HG03025 (cell line): ENCODE data around the gene ARHGAP40.
"Not testable (repeated sequence)": the region's sequence is repeated elsewhere in the genome, so short reads cannot be mapped to it uniquely, and the experiment has no call there.

Source experiments
- ATAC-seq: cut with Tn5 transposase; IDR thresholded peaks from one replicate; pipeline ENCODE4 v1.9.1; 2021; ENCODE audit warnings: mild to moderate bottlenecking, moderate library complexity; ENCODE audit not compliant: unreplicated experiment, low FRiP score

ARHGAP40 gene

DNA sequence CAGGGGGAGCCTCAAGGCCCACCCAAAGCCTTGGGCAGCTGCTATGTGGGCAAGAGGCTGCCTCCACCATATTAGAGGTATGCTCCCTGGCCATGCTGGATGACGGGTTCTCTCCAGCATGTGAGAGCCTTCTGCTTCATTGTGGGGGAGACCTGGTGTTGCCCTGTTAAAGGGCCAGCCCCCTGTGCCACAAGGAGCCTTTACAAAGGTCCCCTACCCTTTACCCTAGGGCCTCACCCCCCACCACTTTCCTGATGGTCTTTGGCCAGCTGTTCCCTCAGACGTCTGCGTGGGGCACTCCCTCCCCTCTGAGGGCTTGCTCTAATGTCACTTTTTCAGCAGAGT is 15.5 kb upstream of the ARHGAP40 start:
- ATAC-seq, result no peak

- no peak for ATAC-seq
Measured at GRCh38 chr20:38588303-38588702, 13.3 kb upstream of the ARHGAP40 start.

DNA sequence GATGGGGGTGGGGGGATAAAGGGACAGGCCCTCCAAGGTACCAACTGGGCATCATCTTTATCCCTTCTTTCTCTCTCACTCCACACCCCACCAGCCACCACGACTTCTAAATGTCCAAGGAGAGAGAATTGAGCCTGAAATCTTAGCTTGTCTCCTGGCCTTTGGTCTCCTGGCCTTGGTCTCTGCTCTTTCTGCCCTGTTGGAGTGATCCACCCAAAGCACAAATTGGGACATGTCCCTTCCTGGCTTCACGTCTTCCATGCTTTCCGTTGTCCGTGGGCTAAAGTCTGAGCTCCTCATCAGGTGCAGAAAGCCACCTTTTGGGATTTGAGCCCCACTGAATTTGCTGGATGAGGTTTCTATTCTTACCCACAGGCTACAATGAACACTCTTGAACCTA is 12.3 kb upstream of the ARHGAP40 start:
- no peak for ATAC-seq

- ATAC-seq, result no peak
Measured at GRCh38 chr20:38589967-38590675, 11.5 kb upstream of the ARHGAP40 start.

- ATAC-seq, result no peak
Measured at GRCh38 chr20:38590676-38591473, 10.7 kb upstream of the ARHGAP40 start.

GRCh38 chr20:38591474-38592410 is 9.9 kb upstream of the ARHGAP40 start:
- ATAC-seq, result no peak

- ATAC-seq, result not testable (repeated sequence)
Measured at GRCh38 chr20:38592411-38592790, 9.2 kb upstream of the ARHGAP40 start.

DNA sequence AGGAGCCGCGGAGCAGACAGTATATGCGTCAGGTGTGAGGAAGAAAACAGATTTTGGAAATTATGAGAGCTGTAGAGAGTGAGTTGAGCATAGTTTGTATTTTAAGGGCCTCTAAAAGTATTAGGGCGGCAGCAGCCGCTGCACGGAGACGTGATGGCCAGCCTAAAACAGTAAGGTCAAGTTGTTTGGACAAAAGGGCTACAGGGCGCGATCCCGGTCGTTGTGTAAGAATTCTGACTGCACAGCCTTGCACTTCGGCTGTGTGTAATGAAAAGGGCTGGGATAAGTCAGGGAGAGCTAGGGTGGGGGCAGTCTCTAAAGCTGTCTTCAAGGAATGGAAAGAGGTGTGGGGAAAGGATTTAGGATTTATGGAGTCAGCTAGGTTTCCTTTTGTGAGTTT is 7.3 kb upstream of the ARHGAP40 start:
- ATAC-seq, result not testable (repeated sequence)

- ATAC-seq, result not testable (repeated sequence)
Measured at GRCh38 chr20:38595886-38596285, 5.7 kb upstream of the ARHGAP40 start.

DNA sequence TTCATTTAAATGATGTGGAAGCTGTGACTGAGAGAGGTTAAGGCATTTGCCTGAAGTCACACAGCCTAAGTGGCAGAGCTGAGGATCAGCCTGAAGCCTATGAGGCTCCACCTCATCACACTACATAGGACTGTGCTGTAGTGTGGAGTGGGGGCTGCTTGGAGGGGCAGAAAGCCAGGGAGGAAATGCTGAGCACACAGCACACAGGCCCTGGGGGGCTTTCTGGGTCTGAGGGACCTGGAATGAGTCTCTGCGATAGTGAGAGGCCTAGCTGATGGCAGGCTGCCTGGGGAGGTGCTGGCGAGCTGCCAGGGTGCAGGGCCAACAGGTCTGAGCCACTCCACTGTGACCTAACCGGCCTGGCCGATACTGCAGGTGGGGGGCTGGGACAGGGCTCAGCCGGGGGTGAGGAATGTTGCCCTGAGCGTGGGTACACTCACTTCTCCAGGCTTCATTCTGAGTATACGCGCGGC is 2.2 kb upstream of the ARHGAP40 start:
- ATAC-seq, result no peak

GRCh38 chr20:38600057-38600456 is 1.6 kb upstream of the ARHGAP40 start:
- ATAC-seq, result no peak

GRCh38 chr20:38602185-38602581 is 574 bp downstream of the ARHGAP40 start:
- no peak for ATAC-seq

DNA sequence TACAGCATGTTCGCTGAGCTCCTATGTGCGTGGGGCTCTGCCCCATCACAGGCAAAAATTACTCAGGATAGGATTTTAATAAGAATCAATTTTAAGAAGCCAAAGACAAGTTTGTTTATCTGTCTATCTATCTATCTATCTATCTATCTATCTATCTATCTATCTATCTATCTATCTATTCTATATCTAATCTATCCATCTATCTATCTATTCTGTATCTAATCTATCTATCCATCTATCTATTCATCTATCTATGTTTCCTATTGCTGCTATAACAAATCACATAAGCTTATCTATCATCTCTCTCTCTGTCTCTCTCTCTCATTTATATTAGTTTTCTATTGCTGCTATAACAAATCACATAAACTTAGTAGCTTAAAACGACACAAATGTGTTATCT is 1.7 kb downstream of the ARHGAP40 start:
- ATAC-seq, result no peak

DNA sequence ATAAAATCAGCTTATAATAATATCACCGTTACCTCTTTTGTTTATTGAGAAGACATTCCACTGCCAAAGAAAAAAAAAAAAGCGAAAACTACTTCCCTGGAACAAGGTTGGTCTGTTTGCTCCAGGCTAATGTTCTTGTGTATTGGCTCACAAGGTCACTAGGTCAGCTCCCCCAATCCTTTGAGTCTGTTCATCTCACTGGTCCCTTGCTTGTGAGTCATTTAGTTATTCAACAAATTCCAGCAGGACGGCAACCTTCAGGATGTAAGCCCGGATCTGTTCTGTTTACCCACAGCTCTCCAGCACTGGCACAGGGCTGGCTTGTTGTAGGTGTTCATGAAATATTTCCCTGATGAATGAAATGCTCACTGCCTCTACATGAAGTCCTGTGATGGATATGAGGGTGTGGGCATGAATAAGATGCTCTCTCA is 3.3 kb downstream of the ARHGAP40 start:
- no peak for ATAC-seq

- no peak for ATAC-seq
Measured at GRCh38 chr20:38607351-38607750, 5.7 kb downstream of the ARHGAP40 start.

DNA sequence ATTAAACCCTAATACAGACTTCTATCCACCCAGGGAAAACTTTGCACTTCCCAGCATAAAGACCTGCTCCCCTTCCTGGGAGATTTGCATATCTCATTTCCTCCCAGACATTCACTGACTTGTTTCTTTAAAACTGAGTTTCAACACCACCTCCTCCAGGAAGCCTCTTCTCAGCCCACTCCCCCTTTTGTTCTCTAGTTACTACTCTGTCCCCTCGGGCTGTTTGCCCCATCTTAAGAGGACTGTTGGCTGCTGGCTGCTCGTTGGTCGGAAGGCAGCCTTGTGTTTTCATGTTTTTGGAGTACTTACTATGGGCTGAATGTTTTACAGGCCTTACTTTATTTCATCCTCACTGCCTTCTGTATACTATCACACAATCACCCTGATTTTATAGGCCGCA is 6.6 kb downstream of the ARHGAP40 start:
- no peak for ATAC-seq

GRCh38 chr20:38609815-38610214 is 8.2 kb downstream of the ARHGAP40 start:
- no peak for ATAC-seq

DNA sequence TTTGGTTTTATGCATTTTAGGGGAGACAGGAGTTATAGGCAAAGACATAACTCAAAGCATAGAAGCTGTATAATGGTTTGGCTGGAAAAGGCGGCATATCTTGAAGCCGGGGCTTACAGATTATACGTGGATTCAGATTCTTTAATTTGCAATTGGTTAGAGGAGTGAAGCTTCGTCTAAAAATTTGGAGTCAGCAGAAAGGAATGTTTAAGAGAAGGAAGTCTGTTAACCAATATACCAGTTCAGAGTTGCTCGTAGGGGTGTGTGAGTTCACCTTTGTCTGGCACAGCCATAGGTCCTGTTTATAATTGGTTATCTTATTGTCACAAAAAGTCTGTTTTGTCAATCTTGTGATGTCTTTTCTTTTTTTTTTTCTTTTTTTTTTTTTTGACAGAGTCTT is 8.9 kb downstream of the ARHGAP40 start:
- ATAC-seq, result no peak

DNA sequence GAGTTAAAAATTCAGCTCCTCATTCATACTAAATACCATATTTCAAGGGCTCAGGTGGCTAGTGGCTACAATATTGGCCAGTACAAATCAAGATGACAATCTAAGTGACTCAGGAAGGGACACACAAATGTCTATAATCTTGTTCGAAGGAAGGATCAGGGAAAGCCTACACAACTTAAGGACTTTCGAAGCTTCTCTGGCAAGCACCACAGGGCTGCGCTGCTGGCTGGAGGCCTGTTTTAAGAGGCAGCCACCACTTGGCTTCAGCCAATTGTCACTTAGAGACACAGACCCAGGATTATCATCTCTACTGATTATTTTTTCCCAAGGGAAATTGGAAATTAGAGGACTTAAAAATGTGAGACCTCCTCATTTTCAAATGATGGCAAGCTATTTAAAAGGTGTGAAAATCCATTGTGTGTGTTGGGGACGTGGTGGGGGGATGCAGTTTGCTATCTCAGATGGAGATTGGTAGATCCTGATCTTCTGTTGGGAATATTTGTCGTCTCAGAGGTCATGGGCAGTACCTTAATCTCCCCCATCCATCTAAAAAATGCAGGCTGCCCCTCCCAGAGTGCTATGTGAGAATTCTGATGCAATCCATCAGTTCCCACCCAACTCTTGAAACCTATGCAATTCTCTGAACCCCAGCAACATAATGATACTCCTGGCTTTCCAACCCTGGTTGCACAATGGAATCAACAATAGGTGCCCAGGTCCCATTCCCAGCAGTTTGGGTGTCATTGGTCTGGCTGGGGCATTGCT is 11.3 kb downstream of the ARHGAP40 start:
- no peak for ATAC-seq

GRCh38 chr20:38615283-38615682 is 13.7 kb downstream of the ARHGAP40 start:
- ATAC-seq, result no peak
